ENCODE data around the gene PHF21A.
"Not testable (repeated sequence)": the region's sequence is repeated elsewhere in the genome, so short reads cannot be mapped to it uniquely, and the experiment has no call there.

The PHF21A gene

DNA sequence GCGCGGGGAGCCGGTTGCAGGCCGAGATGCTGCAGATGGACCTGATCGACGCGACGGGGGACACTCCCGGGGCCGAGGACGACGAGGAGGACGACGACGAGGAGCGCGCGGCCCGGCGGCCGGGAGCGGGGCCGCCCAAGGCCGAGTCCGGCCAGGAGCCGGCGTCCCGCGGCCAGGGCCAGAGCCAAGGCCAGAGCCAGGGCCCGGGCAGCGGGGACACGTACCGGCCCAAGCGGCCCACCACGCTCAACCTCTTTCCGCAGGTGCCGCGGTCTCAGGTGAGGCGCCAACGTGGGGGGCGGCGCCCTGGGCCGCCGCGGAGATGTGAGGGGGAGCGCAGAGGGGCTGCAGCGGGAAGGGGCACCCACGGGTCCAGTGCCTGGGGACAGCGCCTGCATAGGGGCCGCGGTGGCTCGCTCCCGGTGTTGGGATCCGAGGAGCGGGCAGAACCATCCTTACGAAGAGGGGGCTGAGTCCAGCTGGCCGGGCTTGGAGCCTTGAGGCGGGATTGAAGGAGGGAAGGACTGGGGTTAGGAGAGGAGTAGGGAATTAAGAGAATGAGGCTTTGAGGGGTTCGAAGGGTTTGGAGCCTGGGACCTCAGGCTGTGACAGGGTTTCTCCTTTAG lies 221.0 kb downstream of the PHF21A start:
- not testable (repeated sequence) for H3K18ac ChIP-seq (ENCODE audit: low read depth in 1 of 2, low read length in 2 of 2)
- 6% methylated on average over 30 of the region's 59 CpGs for WGBS
- peaks cover 18 to 28% of the 10 kb centered on the region in 2 experiments for H3K36me3 ChIP-seq (ENCODE audit: control insufficient read depth in 1 of 2, insufficient read depth in 2 of 2, low read depth in 1 of 2, low read length in 2 of 2)

DNA sequence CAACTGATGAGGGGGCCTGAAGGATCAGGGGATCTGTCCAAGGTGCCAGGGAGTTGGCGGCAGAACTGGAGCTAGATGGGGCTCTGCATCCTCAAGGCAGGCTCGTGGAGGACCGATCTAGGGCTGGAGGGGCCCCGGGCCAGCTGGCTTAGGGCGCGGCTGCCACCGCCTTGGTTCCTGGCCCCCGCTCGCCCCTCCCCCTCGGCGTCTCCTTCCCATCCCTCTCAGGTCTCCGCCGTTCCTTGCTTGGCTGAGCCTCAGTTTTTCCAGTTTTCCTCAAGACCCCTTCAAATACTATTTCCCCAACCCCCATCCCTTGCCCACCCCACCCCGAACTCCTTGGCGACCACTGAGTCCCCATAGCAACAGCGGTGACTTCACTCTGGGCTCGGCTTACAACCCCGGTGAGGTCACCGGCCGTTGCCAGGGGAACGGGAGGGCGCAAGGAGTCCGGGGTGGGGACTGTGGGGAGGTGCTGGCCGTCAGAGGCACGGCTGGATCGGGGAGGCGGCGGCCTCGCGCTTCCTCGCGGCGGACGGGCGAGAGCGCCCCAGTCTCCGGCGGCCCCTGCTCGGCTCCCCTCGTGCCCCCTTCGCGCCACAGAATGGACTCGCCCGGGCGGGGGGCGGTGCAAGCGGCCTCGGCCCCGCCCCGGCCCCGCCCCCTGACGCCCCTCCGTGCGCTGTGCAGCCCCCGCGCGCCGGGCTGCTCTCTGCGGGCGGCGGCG lies 221.6 kb downstream of the PHF21A start:
- H3K18ac ChIP-seq (ENCODE audit: low read depth in 1 of 2, low read length in 2 of 2): peak overlapping the region in 1 of 2 experiments; percentile 83
- H2BK120ac ChIP-seq (ENCODE audit: low read depth, low read length): peak overlapping the region; percentile 45
- H3K27me3 ChIP-seq (ENCODE audit: control insufficient read depth in 1 of 2, insufficient read depth in 1 of 2, low read length in 2 of 2): peaks cover 22 to 50% of the 10 kb centered on the region in 2 experiments
- no peak overlapping the region for H3K27ac ChIP-seq (ENCODE audit: low read length, poor library complexity, severe bottlenecking)
- H4K91ac ChIP-seq (ENCODE audit: low read length): peak overlapping the region; percentile 95
- peak; percentile 92 for DNase-seq
- H4K8ac ChIP-seq (ENCODE audit: low read length): peak overlapping the region; percentile 83
- no peak overlapping the region for H3K23ac ChIP-seq (ENCODE audit: low read length in 2 of 2)
- H3K4ac ChIP-seq (ENCODE audit: low read depth in 1 of 2, low read length in 2 of 2): no peak overlapping the region
- H2BK12ac ChIP-seq (ENCODE audit: low read length in 2 of 2): peak overlapping the region in 1 of 2 experiments; percentile 46
- H3K9ac ChIP-seq (ENCODE audit: low read length): peak overlapping the region; percentile 89
- H2AK5ac ChIP-seq (ENCODE audit: low read length, severe bottlenecking): no peak overlapping the region
- peak overlapping the region; percentile 62 to 71 for H3K4me3 ChIP-seq (ENCODE audit: insufficient read depth in 1 of 2, low read depth in 1 of 2, low read length in 2 of 2)
- peak overlapping the region; percentile 50 for H2BK15ac ChIP-seq (ENCODE audit: low read depth, poor library complexity, severe bottlenecking)
- H3K14ac ChIP-seq (ENCODE audit: low read length in 2 of 2): no peak overlapping the region
- H2AFZ ChIP-seq (ENCODE audit: low read depth, low read length): no peak overlapping the region
- 0% methylated on average over 17 of the region's 62 CpGs for whole genome bisulfite sequencing
- no peak overlapping the region for H2BK5ac ChIP-seq (ENCODE audit: low read depth, low read length, poor library complexity, severe bottlenecking)
- H3K9me3 ChIP-seq (ENCODE audit: control insufficient read depth, low read length): no peaks in the 10 kb centered on the region
- H3K36me3 ChIP-seq (ENCODE audit: control insufficient read depth in 1 of 2, insufficient read depth in 2 of 2, low read depth in 1 of 2, low read length in 2 of 2): peaks cover 18 to 25% of the 10 kb centered on the region in 2 experiments
- peak overlapping the region; percentile 51 for H3K4me2 ChIP-seq (ENCODE audit: low read length, poor library complexity, severe bottlenecking)
- peaks cover 27% of the 10 kb centered on the region for H3K4me1 ChIP-seq (ENCODE audit: control insufficient read depth, insufficient read depth, low read depth, low read length)
- peaks cover 3% of the 10 kb centered on the region for H3K79me1 ChIP-seq (replicated peaks; ENCODE audit: low read length, poor library complexity, severe bottlenecking)

More for the DNA sequence above, 221.0 kb downstream of the PHF21A start:
- H3K27ac ChIP-seq (ENCODE audit: low read length, poor library complexity, severe bottlenecking); H2BK12ac ChIP-seq (ENCODE audit: low read length in 2 of 2); H4K91ac ChIP-seq (ENCODE audit: low read length); H3K9me3 ChIP-seq (ENCODE audit: control insufficient read depth, low read length); H2AK5ac ChIP-seq (ENCODE audit: low read length, severe bottlenecking); H3K23ac ChIP-seq (ENCODE audit: low read length in 2 of 2); H4K8ac ChIP-seq (ENCODE audit: low read length); H3K4ac ChIP-seq (ENCODE audit: low read depth in 1 of 2, low read length in 2 of 2); H3K14ac ChIP-seq (ENCODE audit: low read length in 2 of 2); H2BK15ac ChIP-seq (ENCODE audit: low read depth, poor library complexity, severe bottlenecking); H2BK120ac ChIP-seq (ENCODE audit: low read depth, low read length); H2BK5ac ChIP-seq (ENCODE audit: low read depth, low read length, poor library complexity, severe bottlenecking); H3K79me1 ChIP-seq (replicated peaks; ENCODE audit: low read length, poor library complexity, severe bottlenecking): not testable (repeated sequence)
- H3K4me3 ChIP-seq (ENCODE audit: insufficient read depth in 1 of 2, low read depth in 1 of 2, low read length in 2 of 2): peak overlapping the region; percentile 62 to 83
- peak; percentile 20 for DNase-seq
- H3K4me1 ChIP-seq (ENCODE audit: control insufficient read depth, insufficient read depth, low read depth, low read length): peaks cover 27% of the 10 kb centered on the region
- peak overlapping the region; percentile 80 for H2AFZ ChIP-seq (ENCODE audit: low read depth, low read length)
- H3K4me2 ChIP-seq (ENCODE audit: low read length, poor library complexity, severe bottlenecking): peak overlapping the region; percentile 94
- H3K27me3 ChIP-seq (ENCODE audit: control insufficient read depth in 1 of 2, insufficient read depth in 1 of 2, low read length in 2 of 2): peaks cover 17 to 44% of the 10 kb centered on the region in 2 experiments
- peak overlapping the region; percentile 84 for H3K9ac ChIP-seq (ENCODE audit: low read length)

DNA sequence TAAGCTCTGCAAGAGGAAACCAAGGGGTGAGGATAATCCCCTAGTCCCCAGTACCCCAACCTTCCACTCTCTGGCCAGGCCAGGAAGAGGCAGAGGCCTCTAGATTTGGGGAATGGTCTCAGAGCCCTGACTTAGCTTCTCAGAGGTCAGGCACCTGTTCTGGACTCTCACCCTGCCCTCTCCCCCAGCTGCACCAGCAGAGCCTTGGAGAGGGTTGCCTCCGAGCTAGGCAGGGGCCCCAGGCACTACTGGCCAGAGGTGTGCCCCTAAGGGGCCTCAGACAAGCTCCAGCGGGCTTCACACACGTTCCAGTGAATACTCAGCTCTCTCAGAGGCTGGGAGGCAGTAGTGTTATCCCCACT lies 222.2 kb downstream of the PHF21A start:
- Histone ChIP-seq H4K91ac (ENCODE audit: low read length) (no peak overlapping the region), H2BK15ac (ENCODE audit: low read depth, poor library complexity, severe bottlenecking) (no peak overlapping the region), H3K4me1 (ENCODE audit: control insufficient read depth, insufficient read depth, low read depth, low read length) (peaks cover 27% of the 10 kb centered on the region), H3K36me3 (ENCODE audit: control insufficient read depth in 1 of 2, insufficient read depth in 2 of 2, low read depth in 1 of 2, low read length in 2 of 2) (peaks cover 14 to 20% of the 10 kb centered on the region in 2 experiments), H3K18ac (ENCODE audit: low read depth in 1 of 2, low read length in 2 of 2) (no peak overlapping the region), H4K8ac (ENCODE audit: low read length) (no peak overlapping the region), H3K4ac (ENCODE audit: low read depth in 1 of 2, low read length in 2 of 2) (no peak overlapping the region), H3K14ac (ENCODE audit: low read length in 2 of 2) (no peak overlapping the region), H3K4me3 (ENCODE audit: insufficient read depth in 1 of 2, low read depth in 1 of 2, low read length in 2 of 2) (peak overlapping the region; percentile 29 to 71), H2BK12ac (ENCODE audit: low read length in 2 of 2) (no peak overlapping the region), H3K27ac (ENCODE audit: low read length, poor library complexity, severe bottlenecking) (no peak overlapping the region), H2AFZ (ENCODE audit: low read depth, low read length) (no peak overlapping the region), H3K27me3 (ENCODE audit: control insufficient read depth in 1 of 2, insufficient read depth in 1 of 2, low read length in 2 of 2) (peaks cover 27 to 55% of the 10 kb centered on the region in 2 experiments), H3K9me3 (ENCODE audit: control insufficient read depth, low read length) (no peaks in the 10 kb centered on the region), H3K9ac (ENCODE audit: low read length) (peak overlapping the region; percentile 89), H2BK120ac (ENCODE audit: low read depth, low read length) (no peak overlapping the region), H3K23ac (ENCODE audit: low read length in 2 of 2) (no peak overlapping the region), H3K79me1 (replicated peaks; ENCODE audit: low read length, poor library complexity, severe bottlenecking) (peaks cover 3% of the 10 kb centered on the region), H2AK5ac (ENCODE audit: low read length, severe bottlenecking) (no peak overlapping the region), H3K4me2 (ENCODE audit: low read length, poor library complexity, severe bottlenecking) (peak overlapping the region; percentile 51), H2BK5ac (ENCODE audit: low read depth, low read length, poor library complexity, severe bottlenecking) (no peak overlapping the region)
- no peak for DNase-seq
- 2% methylated on average over 3 of the region's 3 CpGs for WGBS

DNA sequence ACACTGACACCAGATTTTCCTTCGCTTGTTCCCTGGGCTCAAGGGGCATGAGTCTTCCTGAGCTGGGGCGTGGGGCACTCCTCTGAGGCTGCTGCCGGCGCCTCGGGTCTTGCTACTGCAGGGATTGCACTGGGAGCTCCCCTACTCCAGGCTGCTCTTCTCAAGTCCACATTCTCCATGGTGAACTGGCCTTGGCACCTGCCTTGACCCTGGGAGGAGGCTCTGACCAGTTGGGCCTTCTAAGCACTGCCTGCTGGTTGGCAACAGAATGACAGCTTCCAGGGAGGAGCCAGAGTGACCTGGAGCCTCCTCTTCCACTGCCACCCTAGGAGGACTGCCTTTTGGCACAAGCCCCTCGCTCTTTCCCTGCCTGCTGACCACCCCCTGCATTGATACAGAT lies 223.7 kb downstream of the PHF21A start:
- Histone ChIP-seq H4K91ac (ENCODE audit: low read length) (no peak overlapping the region), H2BK120ac (ENCODE audit: low read depth, low read length) (no peak overlapping the region), H3K4me3 (ENCODE audit: insufficient read depth in 1 of 2, low read depth in 1 of 2, low read length in 2 of 2) (no peak overlapping the region), H2BK12ac (ENCODE audit: low read length in 2 of 2) (no peak overlapping the region), H2AK5ac (ENCODE audit: low read length, severe bottlenecking) (no peak overlapping the region), H2BK5ac (ENCODE audit: low read depth, low read length, poor library complexity, severe bottlenecking) (no peak overlapping the region), H3K4ac (ENCODE audit: low read depth in 1 of 2, low read length in 2 of 2) (no peak overlapping the region), H3K27ac (ENCODE audit: low read length, poor library complexity, severe bottlenecking) (no peak overlapping the region), H3K18ac (ENCODE audit: low read depth in 1 of 2, low read length in 2 of 2) (no peak overlapping the region), H3K4me2 (ENCODE audit: low read length, poor library complexity, severe bottlenecking) (no peak overlapping the region), H3K4me1 (ENCODE audit: control insufficient read depth, insufficient read depth, low read depth, low read length) (peaks cover 23% of the 10 kb centered on the region), H3K36me3 (ENCODE audit: control insufficient read depth in 1 of 2, insufficient read depth in 2 of 2, low read depth in 1 of 2, low read length in 2 of 2) (peaks cover 0 to 7% of the 10 kb centered on the region in 2 experiments), H4K8ac (ENCODE audit: low read length) (no peak overlapping the region), H3K14ac (ENCODE audit: low read length in 2 of 2) (no peak overlapping the region), H2BK15ac (ENCODE audit: low read depth, poor library complexity, severe bottlenecking) (peak overlapping the region; percentile 1), H2AFZ (ENCODE audit: low read depth, low read length) (no peak overlapping the region), H3K79me1 (replicated peaks; ENCODE audit: low read length, poor library complexity, severe bottlenecking) (peaks cover 3% of the 10 kb centered on the region), H3K9ac (ENCODE audit: low read length) (no peak overlapping the region), H3K9me3 (ENCODE audit: control insufficient read depth, low read length) (no peaks in the 10 kb centered on the region), H3K27me3 (ENCODE audit: control insufficient read depth in 1 of 2, insufficient read depth in 1 of 2, low read length in 2 of 2) (peaks cover 37 to 66% of the 10 kb centered on the region in 2 experiments), H3K23ac (ENCODE audit: low read length in 2 of 2) (no peak overlapping the region)
- 76% methylated on average over 6 of the region's 6 CpGs for WGBS
- no peak for DNase-seq
